HCT116 (cell line): Measurements from ENCODE around the gene SRRD. TPM values are rescaled to one million over a fixed set of nuclear protein-coding genes. Genes with fewer than 3 reads are reported as not detected.

Experiments used
- ATAC-seq: fragments of 200-7000 bp; cut with Tn5 transposase; 2 replicates; pipeline ENCODE4 v1.9.1; 2020; ENCODE audit warnings: mild to moderate bottlenecking, moderate library complexity
- BruUV-seq: library from RNA; stranded (reverse); fragments of 400-500 nt; replicated peaks from 2 replicates; lab custom pipeline; 2021; lab: Mats Ljungman, UMichigan
- CTCF ChIA-PET: fragments of 300-600 bp; sonication (Branson Sonifier 250); formaldehyde crosslinking; loops from one replicate; lab custom pipeline; 2021; ENCODE audit warnings: antibody characterized with exemption; lab: Charles Lee
- POLR2A ChIA-PET: fragments of 300-600, 350-600 bp; sonication (Branson Sonifier 250); formaldehyde crosslinking; loops from one replicate; lab custom pipeline; 2021; ENCODE audit warnings: antibody characterized with exemption; lab: Charles Lee
- RAD21 ChIA-PET, 2 experiments: fragments of 300-600 bp; sonication (Branson Sonifier 250); formaldehyde crosslinking; loops; one replicate each; lab custom pipeline; 2023; ENCODE audit warnings: low total read pairs in 2 of 2; ENCODE audit not compliant: uncharacterized antibody in 2 of 2, unreplicated experiment in 2 of 2, low non-redundant PET in 1 of 2; lab: Charles Lee
- DNase-seq: peaks from one replicate; pipeline ENCODE4 v3.0.0-alpha.2; 2010; ENCODE audit warnings: low read depth, low spot score
- H2AFZ ChIP-seq: fragments of 200-600 bp; shearing (Covaris generic), sonication (generic); 2 replicates; pipeline ENCODE4 v1.6.1; 2017; ENCODE audit warnings: low read depth, mixed run types, mixed read lengths, antibody characterized with exemption, low read length; ENCODE audit not compliant: poor library complexity, severe bottlenecking
- H3K27ac ChIP-seq: 2 replicates; pipeline ENCODE4 v1.5.1; 2012; ENCODE audit warnings: low read depth, low read length
- H3K27me3 ChIP-seq: fragments of 200-600 bp; sonication (generic); 2 replicates; pipeline ENCODE4 v1.6.1; 2016; ENCODE audit warnings: mixed run types, low read length, mixed read lengths; ENCODE audit not compliant: insufficient read depth
- H3K36me3 ChIP-seq, 2 experiments: fragments of 200-500 bp in 1 of 2; fragments of 200-600 bp in 1 of 2; sonication (Bioruptor generic) in 1 of 2; sonication (generic) in 1 of 2; 2 replicates each; pipeline versions ENCODE4 v1.5.1 to v1.6.1; 2014 to 2016; ENCODE audit warnings: low read length in 2 of 2, inconsistent platforms in 1 of 2, mixed read lengths in 1 of 2, mixed run types in 1 of 2; ENCODE audit not compliant: insufficient read depth in 2 of 2, control insufficient read depth in 1 of 2
- H3K4me1 ChIP-seq, 2 experiments: fragments of 200-600 bp in 1 of 2; sonication (generic) in 1 of 2; 2 replicates each; pipeline versions ENCODE4 v1.5.1 to v1.6.1; 2012 to 2017; ENCODE audit warnings: low read length in 2 of 2, inconsistent platforms in 1 of 2, mild to moderate bottlenecking in 1 of 2, mixed read lengths in 1 of 2, mixed run types in 1 of 2, moderate library complexity in 1 of 2; ENCODE audit not compliant: insufficient read depth in 2 of 2, control insufficient read depth in 1 of 2
- H3K4me2 ChIP-seq: fragments of 200-600 bp; sonication (generic); 2 replicates; pipeline ENCODE4 v1.6.1; 2017; ENCODE audit warnings: mixed run types, low read length, mixed read lengths
- H3K4me3 ChIP-seq, 2 experiments: fragments of 200-600 bp in 1 of 2; sonication (generic) in 1 of 2; replicated peaks in 1 of 2; 2 replicates each; pipeline ENCODE4 v1.5.1; 2011 to 2016; ENCODE audit warnings: low read length in 2 of 2, control low read depth in 1 of 2, low read depth in 1 of 2, mild to moderate bottlenecking in 1 of 2, mixed read lengths in 1 of 2, mixed run types in 1 of 2
- H3K79me2 ChIP-seq: fragments of 200-600 bp; sonication (generic); 2 replicates; pipeline ENCODE4 v1.6.1; 2017; ENCODE audit warnings: mild to moderate bottlenecking, mixed run types, low read length, moderate library complexity, mixed read lengths; ENCODE audit not compliant: insufficient read depth
- H3K9ac ChIP-seq: fragments of 200-600 bp; sonication (generic); 2 replicates; pipeline ENCODE4 v1.6.1; 2016; ENCODE audit warnings: low read length, mixed read lengths
- H3K9me2 ChIP-seq: fragments of 200-600 bp; sonication (generic), shearing (Covaris generic); 2 replicates; pipeline ENCODE4 v1.6.1; 2017; ENCODE audit warnings: mixed run types, mild to moderate bottlenecking, moderate library complexity; ENCODE audit not compliant: insufficient read depth
- H3K9me3 ChIP-seq, 2 experiments: fragments of 200-500 bp in 1 of 2; fragments of 200-600 bp in 1 of 2; sonication (Bioruptor generic) in 1 of 2; sonication (generic) in 1 of 2; 2 replicates each; pipeline ENCODE4 v1.6.1; 2014 to 2017; ENCODE audit warnings: low read length in 2 of 2, mixed read lengths in 2 of 2, inconsistent platforms in 1 of 2, low read depth in 1 of 2, mild to moderate bottlenecking in 1 of 2, mixed run types in 1 of 2, moderate library complexity in 1 of 2; ENCODE audit not compliant: control insufficient read depth in 1 of 2, insufficient read depth in 1 of 2
- H4K20me1 ChIP-seq: fragments of 200-600 bp; sonication (generic), shearing (Covaris generic); 2 replicates; pipeline ENCODE4 v1.6.1; 2017; ENCODE audit warnings: mixed run types, mild to moderate bottlenecking, moderate library complexity; ENCODE audit not compliant: insufficient read depth
- ATF3 ChIP-seq: IDR thresholded peaks from 2 replicates; pipeline ENCODE4 v1.6.1; 2012
- CBX3 ChIP-seq: IDR thresholded peaks from 2 replicates; pipeline ENCODE4 v1.6.1; 2012; ENCODE audit warnings: low read depth
- CEBPB ChIP-seq: IDR thresholded peaks from 2 replicates; pipeline ENCODE4 v1.6.1; 2012; ENCODE audit warnings: low read depth
- CTCF ChIP-seq, 3 experiments: fragments of 200-600 bp in 1 of 3; sonication (generic) in 1 of 3; IDR thresholded peaks in 2 of 3; conservative IDR thresholded peaks in 1 of 3; 2 replicates each; pipeline ENCODE4 v1.5.1; 2012 to 2017; ENCODE audit warnings: low read depth in 2 of 3, low read length in 2 of 3, antibody characterized with exemption in 1 of 3, borderline replicate concordance in 1 of 3, control low read depth in 1 of 3, mild to moderate bottlenecking in 1 of 3, mixed read lengths in 1 of 3, mixed run types in 1 of 3, moderate library complexity in 1 of 3; ENCODE audit not compliant: insufficient read depth in 1 of 3
- EGR1 ChIP-seq: IDR thresholded peaks from 2 replicates; pipeline ENCODE4 v1.6.1; 2012; ENCODE audit warnings: low read depth
- ELF1 ChIP-seq: IDR thresholded peaks from 2 replicates; pipeline ENCODE4 v1.6.1; 2012; ENCODE audit warnings: low read depth, borderline replicate concordance
- EZH2phosphoT487 ChIP-seq: fragments of 200-600 bp; IDR thresholded peaks from 2 replicates; pipeline ENCODE4 v1.6.1; 2018; ENCODE audit warnings: antibody characterized with exemption, borderline replicate concordance
- FOSL1 ChIP-seq: IDR thresholded peaks from 2 replicates; pipeline ENCODE4 v1.6.1; 2012; ENCODE audit warnings: low read depth
- POLR2A ChIP-seq: IDR thresholded peaks from 2 replicates; pipeline ENCODE4 v1.7.0; 2011; ENCODE audit warnings: borderline replicate concordance; ENCODE audit not compliant: insufficient read depth, insufficient read length; ENCODE audit errors: extremely low read depth
- POLR2AphosphoS5 ChIP-seq: IDR thresholded peaks from 2 replicates; pipeline ENCODE4 v1.6.1; 2011; ENCODE audit warnings: mild to moderate bottlenecking, low read depth, low read length, moderate library complexity
- RAD21 ChIP-seq: IDR thresholded peaks from 2 replicates; pipeline ENCODE4 v1.6.1; 2012; ENCODE audit warnings: low read depth, mild to moderate bottlenecking
- SIN3A ChIP-seq: IDR thresholded peaks from 2 replicates; pipeline ENCODE4 v1.6.1; 2012; ENCODE audit warnings: low read depth
- SP1 ChIP-seq: IDR thresholded peaks from 2 replicates; pipeline ENCODE4 v1.6.1; 2012; ENCODE audit warnings: low read depth
- TCF7L2 ChIP-seq: IDR thresholded peaks from 2 replicates; pipeline ENCODE4 v1.7.0; 2011; ENCODE audit warnings: borderline replicate concordance, inconsistent platforms; ENCODE audit not compliant: insufficient read depth, insufficient read length; ENCODE audit errors: extremely low read depth
- YY1 ChIP-seq: IDR thresholded peaks from 2 replicates; pipeline ENCODE4 v1.6.1; 2011; ENCODE audit warnings: low read length, low read depth, moderate library complexity, mild to moderate bottlenecking; ENCODE audit not compliant: insufficient replicate concordance; ENCODE audit errors: extremely low read depth
- ZBTB33 ChIP-seq: IDR thresholded peaks from 2 replicates; pipeline ENCODE4 v1.6.1; 2011; ENCODE audit warnings: mild to moderate bottlenecking, low read length, moderate library complexity; ENCODE audit not compliant: insufficient replicate concordance; ENCODE audit errors: extremely low read depth
- ZNF274 ChIP-seq: fragments of 200-500 bp; sonication (Bioruptor generic); IDR thresholded peaks from 2 replicates; pipeline ENCODE4 v1.6.1; 2014; ENCODE audit warnings: mild to moderate bottlenecking, low read depth, low read length, inconsistent platforms
- intact Hi-C: fragments of 100-400 bp; cut with micrococcal nuclease; formaldehyde crosslinking; loops from 2 replicates; pipeline ENCODE4 v1.10.0; 2022
- total RNA-seq: library from RNA; stranded (reverse); gene quantifications from one replicate; pipeline ENCODE4 v1.2.1, GENCODE V29; 2021; ENCODE audit not compliant: unreplicated experiment

Gene SRRD
- total RNA-seq, 1 experiment from 2014 or later, result 30.4 TPM

- ATAC-seq (no peak), DNase-seq (no peak)
- H3K79me2 ChIP-seq, result peaks cover 56% of the 10 kb centered on the region
- peaks cover 30 to 34% of the 10 kb centered on the region in 2 experiments for H3K36me3 ChIP-seq
- CTCF ChIA-PET, result no interaction called here
- H3K27me3 ChIP-seq, result no peaks in the 10 kb centered on the region
- BruUV-seq, result no TSS peak
- no peaks in the 10 kb centered on the region for H3K9me2 ChIP-seq
- POLR2A ChIA-PET, result no interaction called here
- no peaks in the 10 kb centered on the region for H4K20me1 ChIP-seq
- H2AFZ ChIP-seq, result no peak overlapping the region
- RAD21 ChIA-PET, result no interaction called here
- TF ChIP-seq ATF3, result no peak
- intact Hi-C loops, result no loop called here
- H3K9me3 ChIP-seq, result no peaks in the 10 kb centered on the region
- no peak overlapping the region for H3K4me2 ChIP-seq
- no peak overlapping the region for H3K9ac ChIP-seq
- peaks cover 10 to 15% of the 10 kb centered on the region in 2 experiments for H3K4me1 ChIP-seq
- no peak overlapping the region for H3K27ac ChIP-seq
- H3K4me3 ChIP-seq, result no peak overlapping the region
Observed at GRCh38 chr22:26486394-26486793, 2.7 kb downstream of the SRRD start.

GRCh38 chr22:26487996-26488395 lies 4.3 kb downstream of the SRRD start:
- Histone ChIP-seq H3K4me2 (no peak overlapping the region), H2AFZ (no peak overlapping the region), H3K79me2 (peaks cover 45% of the 10 kb centered on the region), H3K9me2 (no peaks in the 10 kb centered on the region), H3K4me3 (no peak overlapping the region), H3K27me3 (no peaks in the 10 kb centered on the region), H3K9ac (no peak overlapping the region), H3K27ac (no peak overlapping the region), H3K4me1 (peaks cover 7 to 10% of the 10 kb centered on the region in 2 experiments), H3K36me3 (peaks cover 37 to 48% of the 10 kb centered on the region in 2 experiments), H4K20me1 (no peaks in the 10 kb centered on the region), H3K9me3 (no peaks in the 10 kb centered on the region)
- ChIA-PET POLR2A (no interaction called here), CTCF (no interaction called here), RAD21 (no interaction called here)
- no TSS peak for BruUV-seq
- intact Hi-C loops, result no loop called here
- DNase-seq (no peak), ATAC-seq (no peak)
- no peak for TF ChIP-seq EZH2phosphoT487
- TF ChIP-seq EGR1, result no peak
- TF ChIP-seq TCF7L2, result no peak
- TF ChIP-seq ATF3, result no peak
- no peak for TF ChIP-seq FOSL1
- no peak for TF ChIP-seq POLR2A
- no peak for TF ChIP-seq ELF1
- TF ChIP-seq SP1, result no peak
- no peak for TF ChIP-seq YY1
- no peak for TF ChIP-seq ZNF274
- no peak for TF ChIP-seq RAD21
- TF ChIP-seq CEBPB, result no peak
- no peak for TF ChIP-seq POLR2AphosphoS5
- no peak for TF ChIP-seq ZBTB33
- TF ChIP-seq SIN3A, result no peak
- no peak for TF ChIP-seq CBX3
- no peak for TF ChIP-seq CTCF (IDR thresholded peaks at IDR 0.05 in 2 of 3, conservative IDR thresholded peaks at IDR 0.05 in 1 of 3; ENCODE audit: borderline replicate concordance in 1 of 3, insufficient read depth in 1 of 3, low read depth in 2 of 3, low read length in 2 of 3)
